Pancreas (tissue), 10 donors: ENCODE data around the gene DDX10. TPM values are rescaled to one million over a fixed set of nuclear protein-coding genes. Genes with fewer than 3 reads are reported as not detected.

Experiments
- ATAC-seq, 4 donors: fragments of 200-7000 bp; cut with Tn5 transposase; one replicate each; pipeline versions ENCODE4 v1.8.0 to v1.9.1; 2020; ENCODE audit warnings: mild to moderate bottlenecking in 4 of 4, moderate library complexity in 4 of 4
- DNase-seq, 6 donors: peaks; one replicate each; pipeline ENCODE4 v3.0.0-alpha.2; 2020
- FAIRE-seq: peaks from 2 replicates; lab custom pipeline; 2012; peaks lifted over from hg19 to GRCh38; lab: Jason Lieb, UNC
- H3K27ac ChIP-seq, 4 donors: fragments of 200-600 bp; sonication (generic); 1 replicate in 3 of 4; 2 replicates in 1 of 4; pipeline versions ENCODE4 v1.5.0 to v1.8.0; 2020
- H3K27me3 ChIP-seq, 4 donors: fragments of 200-600 bp; one replicate each; pipeline ENCODE4 v1.8.0; 2021
- H3K36me3 ChIP-seq, 3 donors: fragments of 200-600 bp; sonication (generic) in 1 of 3; one replicate each; pipeline versions ENCODE4 v1.5.0 to v1.8.0; 2020 to 2021
- H3K4me1 ChIP-seq, 3 donors: fragments of 200-600 bp; one replicate each; pipeline ENCODE4 v1.8.0; 2021
- H3K4me3 ChIP-seq, 4 donors: fragments of 200-600 bp; sonication (generic) in 2 of 4; one replicate each; pipeline versions ENCODE4 v1.5.0 to v1.8.0; 2020 to 2021
- H3K9me3 ChIP-seq, 4 donors: fragments of 200-600 bp; one replicate each; pipeline ENCODE4 v1.8.0; 2021
- WGBS, 2 donors: extraction: QIAGEN DNeasy Blood & Tissue Kit; methylation state at CpG; one replicate each; pipeline ENCODE4 v1.1.7; 2013; 5-methylcytosine and 5-hydroxymethylcytosine counted together
- intact Hi-C, 3 donors: fragments of 100-400 bp; cut with DNase I; formaldehyde crosslinking; loops; one replicate each; pipeline versions ENCODE4 v1.11.1 to v1.14.2; 2022
- polyA plus RNA-seq, 2 donors: library from polyadenylated mRNA; stranded (reverse); fragments of 200-250 nt; gene quantifications; one replicate each; pipeline ENCODE4 v1.2.3, GENCODE V29; 2013
- total RNA-seq, 6 donors: library from RNA; stranded (reverse); fragmentation: NEBNext Ultra II Directional in 4 of 6; extraction: Animal tissue kit (Norgen Biotek cat#: 25700) in 4 of 6; gene quantifications; one replicate each; pipeline versions ENCODE4 v1.2.1 to v1.2.4, GENCODE V29; 2021 to 2023
- TF ChIP-seq, protein P1 (sequence below), 4 donors: fragments of 200-600 bp; sonication (generic) in 3 of 4; IDR thresholded peaks; one replicate each; pipeline versions ENCODE4 v1.5.0 to v1.8.0; 2021; ENCODE audit warnings: antibody characterized with exemption in 4 of 4
- donor health status: healthy with polysubstance abuse.
- donor health status: DM: no; HTN: no; CAD: no; lungs with moderate emphysema.
- donor health status: DM: no; HTN: no; CAD: no.
- donor health status: control.
- donor health status: control.
- donor health status: Bipolar disorder and iron deficiency.
- donor health status: DM: yes; HTN: yes; CAD: no.
- donor health status: DM: no; HTN: no; CAD: no.
- donor health status: DM: no; HTN: no; CAD: no.
- donor health status: DM: yes; HTN: yes; CAD: no.

Gene DDX10
- total and polyA plus RNA-seq, 8 donors: 10.9 to 18.4 (median 16.5) TPM

DNA sequence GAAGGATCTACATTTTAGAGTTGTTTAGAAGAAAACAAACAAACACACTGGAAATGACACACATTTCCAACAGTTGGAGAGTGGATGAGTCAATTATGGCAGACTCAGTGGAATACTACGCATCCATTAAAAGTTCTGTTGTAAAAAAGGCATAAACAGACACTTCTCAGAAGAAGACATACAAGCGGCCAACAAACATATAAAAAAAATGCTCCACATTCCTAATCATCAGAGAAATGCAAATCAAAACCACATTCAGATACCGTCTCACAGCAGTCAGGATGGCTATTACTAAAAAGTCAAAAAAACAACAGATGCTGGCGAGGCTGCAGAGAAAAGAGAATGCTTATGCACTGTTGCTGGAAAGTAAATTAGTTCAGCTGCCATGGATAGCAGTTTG lies 298.2 kb downstream of the DDX10 start:
- Histone ChIP-seq H3K27ac (no peak overlapping the region), H3K9me3 (no peaks in the 10 kb centered on the region), H3K4me3 (no peak overlapping the region), H3K4me1 (no peaks in the 10 kb centered on the region), H3K27me3 (no peaks in the 10 kb centered on the region), H3K36me3 (no peaks in the 10 kb centered on the region)
- WGBS, 2 donors: 90 to 93% methylated on average over 4 of the region's 4 CpGs
- FAIRE-seq: no peak
- no peak for DNase-seq
- TF ChIP-seq, protein P1, sequence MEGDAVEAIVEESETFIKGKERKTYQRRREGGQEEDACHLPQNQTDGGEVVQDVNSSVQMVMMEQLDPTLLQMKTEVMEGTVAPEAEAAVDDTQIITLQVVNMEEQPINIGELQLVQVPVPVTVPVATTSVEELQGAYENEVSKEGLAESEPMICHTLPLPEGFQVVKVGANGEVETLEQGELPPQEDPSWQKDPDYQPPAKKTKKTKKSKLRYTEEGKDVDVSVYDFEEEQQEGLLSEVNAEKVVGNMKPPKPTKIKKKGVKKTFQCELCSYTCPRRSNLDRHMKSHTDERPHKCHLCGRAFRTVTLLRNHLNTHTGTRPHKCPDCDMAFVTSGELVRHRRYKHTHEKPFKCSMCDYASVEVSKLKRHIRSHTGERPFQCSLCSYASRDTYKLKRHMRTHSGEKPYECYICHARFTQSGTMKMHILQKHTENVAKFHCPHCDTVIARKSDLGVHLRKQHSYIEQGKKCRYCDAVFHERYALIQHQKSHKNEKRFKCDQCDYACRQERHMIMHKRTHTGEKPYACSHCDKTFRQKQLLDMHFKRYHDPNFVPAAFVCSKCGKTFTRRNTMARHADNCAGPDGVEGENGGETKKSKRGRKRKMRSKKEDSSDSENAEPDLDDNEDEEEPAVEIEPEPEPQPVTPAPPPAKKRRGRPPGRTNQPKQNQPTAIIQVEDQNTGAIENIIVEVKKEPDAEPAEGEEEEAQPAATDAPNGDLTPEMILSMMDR (IDR thresholded peaks at IDR 0.05): no peak
- intact Hi-C loops: no loop called here
- no peak for ATAC-seq

- WGBS, 2 donors: 66 to 69% methylated on average over 10 of the region's 10 CpGs
- Histone ChIP-seq H3K27ac (no peak overlapping the region), H3K27me3 (no peaks in the 10 kb centered on the region), H3K4me1 (no peaks in the 10 kb centered on the region), H3K36me3 (no peaks in the 10 kb centered on the region), H3K9me3 (no peaks in the 10 kb centered on the region), H3K4me3 (no peak overlapping the region)
- DNase-seq (no peak), ATAC-seq (no peak), FAIRE-seq (no peak)
- TF ChIP-seq, protein P1 (IDR thresholded peaks at IDR 0.05): no peak
- intact Hi-C loops: no loop called here
These were observed 300.6 kb downstream of the DDX10 start for GRCh38 chr11:108965306-108966001.

DNA sequence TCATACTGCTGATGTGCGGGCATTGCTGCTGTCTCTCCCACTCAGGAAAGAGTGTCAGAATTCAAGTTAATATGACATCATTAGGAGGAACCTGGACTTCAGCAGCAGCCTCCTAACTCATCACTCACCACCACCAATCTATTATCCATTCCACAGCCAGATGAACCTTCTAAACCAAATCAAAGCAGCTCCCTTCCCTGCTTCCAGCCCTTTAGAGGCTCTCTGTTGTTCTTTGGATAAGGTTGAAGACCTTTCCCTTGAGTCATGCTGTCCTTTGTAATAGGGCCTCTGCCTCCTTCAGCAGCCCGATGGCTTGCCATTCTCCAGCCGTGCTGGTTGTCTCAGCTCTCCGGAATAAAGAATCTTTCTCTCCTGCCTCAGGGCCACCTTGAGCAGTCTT lies 301.3 kb downstream of the DDX10 start:
- no peak for ATAC-seq
- no peaks in the 10 kb centered on the region for H3K4me1 ChIP-seq
- no peak overlapping the region for H3K4me3 ChIP-seq
- H3K9me3 ChIP-seq: no peaks in the 10 kb centered on the region
- no peak for FAIRE-seq
- H3K36me3 ChIP-seq: no peaks in the 10 kb centered on the region
- intact Hi-C loops: no loop called here
- no peak for DNase-seq
- no peaks in the 10 kb centered on the region for H3K27me3 ChIP-seq
- no peak overlapping the region for H3K27ac ChIP-seq
- WGBS, 2 donors: 86 to 92% methylated on average over 4 of the region's 4 CpGs
- TF ChIP-seq, protein P1 (IDR thresholded peaks at IDR 0.05): no peak

GRCh38 chr11:108966978-108967377 lies 302.1 kb downstream of the DDX10 start:
- FAIRE-seq (no peak), ATAC-seq (no peak), DNase-seq (no peak)
- Histone ChIP-seq H3K4me1 (no peaks in the 10 kb centered on the region), H3K9me3 (no peaks in the 10 kb centered on the region), H3K27me3 (no peaks in the 10 kb centered on the region), H3K36me3 (no peaks in the 10 kb centered on the region), H3K27ac (no peak overlapping the region), H3K4me3 (no peak overlapping the region)
- 21 to 27% methylated on average over 3 of the region's 3 CpGs for WGBS, 2 donors
- TF ChIP-seq, protein P1 (IDR thresholded peaks at IDR 0.05): no peak
- intact Hi-C loops: no loop called here

- intact Hi-C loops: no loop called here
- no peaks in the 10 kb centered on the region for H3K9me3 ChIP-seq
- H3K27ac ChIP-seq: no peak overlapping the region
- WGBS, 2 donors: 66 to 69% methylated on average over 7 of the region's 7 CpGs
- H3K4me3 ChIP-seq: no peak overlapping the region
- no peaks in the 10 kb centered on the region for H3K4me1 ChIP-seq
- TF ChIP-seq, protein P1 (IDR thresholded peaks at IDR 0.05): no peak
- no peaks in the 10 kb centered on the region for H3K27me3 ChIP-seq
- H3K36me3 ChIP-seq: no peaks in the 10 kb centered on the region
- DNase-seq (no peak), ATAC-seq (no peak), FAIRE-seq (no peak)
These were observed 302.7 kb downstream of the DDX10 start for GRCh38 chr11:108967571-108967970.
